Measurements from ENCODE around the gene EYS. TPM values are rescaled to one million over a fixed set of nuclear protein-coding genes. Genes with fewer than 3 reads are reported as not detected.
"Not testable (repeated sequence)": the region's sequence is repeated elsewhere in the genome, so short reads cannot be mapped to it uniquely, and the experiment has no call there.

EYS gene
- polyA plus RNA-seq, 1 experiment = not detected

DNA sequence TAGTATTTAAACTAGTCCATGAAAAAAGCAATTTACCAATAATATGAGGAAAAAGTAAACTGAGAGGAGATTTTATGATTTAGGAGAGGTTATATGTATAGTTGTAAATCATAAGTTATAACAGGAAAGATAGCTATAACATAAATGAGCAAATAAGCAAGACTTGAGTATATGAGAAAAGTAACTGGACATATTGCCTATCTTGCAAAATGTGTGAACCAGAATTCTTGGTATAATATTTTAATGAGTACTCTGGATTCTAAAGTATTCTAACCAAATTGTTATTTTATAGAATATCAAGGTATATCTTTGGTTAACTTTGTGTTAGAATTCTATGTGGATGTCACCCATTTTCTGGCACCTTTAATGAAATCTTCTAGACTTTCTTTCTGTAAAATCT is 1946.8 kb downstream of the EYS start:
- no peak overlapping the region for H3K27ac ChIP-seq (ENCODE audit: low read depth, low read length)
- peaks cover 3% of the 10 kb centered on the region; the same call in 1 of the 2 replicates for H3K9me3 ChIP-seq (ENCODE audit: control insufficient read depth, insufficient read depth, low read length)
- CTCF ChIA-PET = interaction anchor here (0.7 to 7.1 kb wide), 4 partner anchors 29 to 453 kb away, joined by 3 to 150 read pairs (median 4); no protein-coding TSS in a partner anchor
- TF ChIP-seq CTCF (IDR thresholded peaks at IDR 0.05; ENCODE audit: low read depth, low read length) = no peak
- H3K4me3 ChIP-seq (ENCODE audit: low read depth, low read length) = no peak overlapping the region
- POLR2A ChIA-PET = no interaction called here
- no peak for DNase-seq (ENCODE audit: low read depth, low spot score)
- H3K27me3 ChIP-seq (ENCODE audit: control insufficient read depth, insufficient read depth, low read length) = no peaks in the 10 kb centered on the region

DNA sequence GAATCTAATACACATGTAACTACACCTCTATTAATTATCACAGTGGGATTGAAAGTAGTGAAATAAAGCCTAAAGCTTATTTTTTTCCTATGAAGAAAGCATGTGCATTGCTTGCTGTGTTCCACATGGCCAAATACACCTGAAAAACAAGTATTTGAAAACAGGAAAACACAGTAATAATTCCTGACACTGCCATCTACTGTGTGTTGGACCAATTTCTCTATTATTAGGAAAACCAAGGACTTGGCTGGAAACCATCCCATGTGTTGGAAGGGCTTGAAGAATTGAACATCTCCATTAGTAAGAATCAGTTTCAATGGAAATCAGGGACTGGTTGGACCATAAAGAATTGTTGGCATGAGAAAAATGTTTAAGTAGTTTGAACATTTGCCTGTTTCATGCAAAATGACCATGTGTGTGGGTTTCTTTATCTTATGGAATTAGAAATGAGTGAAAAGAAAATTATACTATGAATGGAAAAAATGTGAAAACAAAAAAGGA is 1947.4 kb downstream of the EYS start:
- no peak overlapping the region for H3K27ac ChIP-seq (ENCODE audit: low read depth, low read length)
- no peak overlapping the region for H3K4me3 ChIP-seq (ENCODE audit: low read depth, low read length)
- TF ChIP-seq CTCF (IDR thresholded peaks at IDR 0.05; ENCODE audit: low read depth, low read length) = no peak
- DNase-seq (ENCODE audit: low read depth, low spot score) = no peak
- H3K27me3 ChIP-seq (ENCODE audit: control insufficient read depth, insufficient read depth, low read length) = no peaks in the 10 kb centered on the region
- CTCF ChIA-PET = interaction anchor here (1.0 to 7.1 kb wide), 3 partner anchors 162 to 452 kb away, joined by 3 to 150 read pairs (median 5); no protein-coding TSS in a partner anchor
- POLR2A ChIA-PET = no interaction called here
- peaks cover 3% of the 10 kb centered on the region; the same call in 1 of the 2 replicates for H3K9me3 ChIP-seq (ENCODE audit: control insufficient read depth, insufficient read depth, low read length)

- peaks cover 3% of the 10 kb centered on the region; the same call in 1 of the 2 replicates for H3K9me3 ChIP-seq (ENCODE audit: control insufficient read depth, insufficient read depth, low read length)
- DNase-seq (ENCODE audit: low read depth, low spot score) = no peak
- H3K4me3 ChIP-seq (ENCODE audit: low read depth, low read length) = no peak overlapping the region
- ChIA-PET POLR2A (no interaction called here), CTCF (interaction anchor here (1.0 kb wide), 1 partner anchor 159 kb away, joined by 3 read pairs; no protein-coding TSS in a partner anchor)
- no peaks in the 10 kb centered on the region for H3K27me3 ChIP-seq (ENCODE audit: control insufficient read depth, insufficient read depth, low read length)
- TF ChIP-seq CTCF (IDR thresholded peaks at IDR 0.05; ENCODE audit: low read depth, low read length) = no peak
- no peak overlapping the region for H3K27ac ChIP-seq (ENCODE audit: low read depth, low read length)
These were observed 1949.2 kb downstream of the EYS start for GRCh38 chr6:63757826-63758225.

DNA sequence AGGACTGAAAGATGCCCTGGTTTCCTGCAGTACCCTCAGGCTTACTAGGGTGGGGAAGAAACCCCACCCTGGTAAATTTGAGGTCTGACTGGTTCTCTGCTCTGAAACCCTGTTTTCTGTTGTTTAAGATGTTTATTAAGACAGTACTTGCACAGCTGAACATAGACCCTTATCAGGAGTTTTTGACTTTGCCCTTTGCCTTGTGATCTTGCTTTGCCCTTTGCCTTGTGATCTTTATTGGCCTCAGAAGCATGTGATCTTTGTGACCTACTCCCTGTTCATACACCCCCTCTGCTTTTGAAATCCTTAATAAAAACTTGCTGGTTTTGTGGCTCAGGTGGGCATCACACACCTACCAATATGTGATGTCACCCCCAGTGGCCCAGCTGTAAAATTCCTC is 1949.8 kb downstream of the EYS start:
- H3K9me3 ChIP-seq (ENCODE audit: control insufficient read depth, insufficient read depth, low read length); H3K27ac ChIP-seq (ENCODE audit: low read depth, low read length); POLR2A ChIA-PET; DNase-seq (ENCODE audit: low read depth, low spot score); H3K27me3 ChIP-seq (ENCODE audit: control insufficient read depth, insufficient read depth, low read length); H3K4me3 ChIP-seq (ENCODE audit: low read depth, low read length); CTCF ChIA-PET: not testable (repeated sequence)

- Histone ChIP-seq H3K27me3 (ENCODE audit: control insufficient read depth, insufficient read depth, low read length) (no peaks in the 10 kb centered on the region), H3K27ac (ENCODE audit: low read depth, low read length) (no peak overlapping the region), H3K9me3 (ENCODE audit: control insufficient read depth, insufficient read depth, low read length) (no peaks in the 10 kb centered on the region), H3K4me3 (ENCODE audit: low read depth, low read length) (no peak overlapping the region)
- no peak for TF ChIP-seq CTCF (IDR thresholded peaks at IDR 0.05; ENCODE audit: low read depth, low read length)
- ChIA-PET POLR2A (no interaction called here), CTCF (interaction anchor here (0.5 to 1.6 kb wide), 2 partner anchors 14 to 402 kb away, joined by 5 to 6 read pairs; no protein-coding TSS in a partner anchor)
- DNase-seq (ENCODE audit: low read depth, low spot score) = no peak
These were observed 1956.6 kb downstream of the EYS start for GRCh38 chr6:63750400-63750799.

Measured in AG04450 (cell line).